ENCODE data around the gene PRRC1. TPM values are rescaled to one million over a fixed set of nuclear protein-coding genes. Genes with fewer than 3 reads are reported as not detected.

PRRC1 gene
- total RNA-seq, 1 donor from 2014 or later = 50.8 TPM

DNA sequence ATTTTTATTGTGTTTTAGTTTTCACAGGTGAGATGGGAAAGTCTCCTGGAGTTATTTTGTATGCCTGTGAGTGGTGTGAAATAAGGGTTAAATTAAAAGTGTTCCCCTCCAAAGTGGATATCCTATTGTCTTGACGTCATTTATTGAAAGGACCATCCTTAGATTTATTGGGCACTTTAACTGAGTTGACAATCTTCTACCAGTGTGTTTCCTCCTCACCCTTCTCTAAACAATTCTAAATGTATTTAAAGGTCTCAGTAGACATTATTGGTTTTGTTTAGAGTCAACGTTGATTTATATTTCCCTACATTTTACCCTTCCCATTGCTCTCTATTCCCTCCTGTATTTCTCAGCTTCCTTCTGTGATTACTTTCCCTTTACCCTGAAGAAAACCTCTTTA lies 40.8 kb downstream of the PRRC1 start:
- intact Hi-C loops (cut with DNase I) = no loop called here
- no peak for ATAC-seq
- TF ChIP-seq, protein P1, sequence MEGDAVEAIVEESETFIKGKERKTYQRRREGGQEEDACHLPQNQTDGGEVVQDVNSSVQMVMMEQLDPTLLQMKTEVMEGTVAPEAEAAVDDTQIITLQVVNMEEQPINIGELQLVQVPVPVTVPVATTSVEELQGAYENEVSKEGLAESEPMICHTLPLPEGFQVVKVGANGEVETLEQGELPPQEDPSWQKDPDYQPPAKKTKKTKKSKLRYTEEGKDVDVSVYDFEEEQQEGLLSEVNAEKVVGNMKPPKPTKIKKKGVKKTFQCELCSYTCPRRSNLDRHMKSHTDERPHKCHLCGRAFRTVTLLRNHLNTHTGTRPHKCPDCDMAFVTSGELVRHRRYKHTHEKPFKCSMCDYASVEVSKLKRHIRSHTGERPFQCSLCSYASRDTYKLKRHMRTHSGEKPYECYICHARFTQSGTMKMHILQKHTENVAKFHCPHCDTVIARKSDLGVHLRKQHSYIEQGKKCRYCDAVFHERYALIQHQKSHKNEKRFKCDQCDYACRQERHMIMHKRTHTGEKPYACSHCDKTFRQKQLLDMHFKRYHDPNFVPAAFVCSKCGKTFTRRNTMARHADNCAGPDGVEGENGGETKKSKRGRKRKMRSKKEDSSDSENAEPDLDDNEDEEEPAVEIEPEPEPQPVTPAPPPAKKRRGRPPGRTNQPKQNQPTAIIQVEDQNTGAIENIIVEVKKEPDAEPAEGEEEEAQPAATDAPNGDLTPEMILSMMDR (IDR thresholded peaks at IDR 0.05) = no peak
- no peaks in the 10 kb centered on the region for H3K27me3 ChIP-seq
- H3K36me3 ChIP-seq = peaks cover 14% of the 10 kb centered on the region
- peaks cover 4% of the 10 kb centered on the region for H3K4me1 ChIP-seq
- H3K27ac ChIP-seq = no peak overlapping the region
- DNase-seq = no peak
- H3K9me3 ChIP-seq = no peaks in the 10 kb centered on the region
- H3K4me3 ChIP-seq = no peak overlapping the region

DNA sequence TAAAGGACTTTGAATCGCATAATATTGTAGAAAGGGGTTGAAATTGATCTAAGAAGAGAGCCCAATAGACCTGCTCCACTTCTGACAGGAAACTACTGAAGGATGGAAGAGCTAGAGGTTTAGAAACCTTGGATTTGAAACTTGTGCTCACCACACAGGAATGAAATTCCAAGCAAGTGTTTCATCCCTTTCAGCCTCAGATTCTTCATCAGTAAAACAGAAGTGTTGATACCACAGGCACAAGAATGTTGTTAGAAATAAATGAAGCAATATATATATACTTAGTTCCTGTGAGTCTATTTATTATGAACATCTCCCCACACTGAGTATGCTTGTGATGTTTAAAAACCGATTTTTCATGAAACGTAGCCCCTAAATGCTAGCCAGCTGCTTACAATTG lies 43.8 kb downstream of the PRRC1 start:
- no peak overlapping the region for H3K27ac ChIP-seq
- H3K4me1 ChIP-seq = peaks cover 4% of the 10 kb centered on the region
- no peaks in the 10 kb centered on the region for H3K9me3 ChIP-seq
- H3K27me3 ChIP-seq = no peaks in the 10 kb centered on the region
- DNase-seq (no peak), ATAC-seq (no peak)
- no peak overlapping the region for H3K4me3 ChIP-seq
- no peaks in the 10 kb centered on the region for H3K36me3 ChIP-seq
- intact Hi-C loops (cut with DNase I) = no loop called here
- TF ChIP-seq, protein P1 (IDR thresholded peaks at IDR 0.05) = no peak

DNA sequence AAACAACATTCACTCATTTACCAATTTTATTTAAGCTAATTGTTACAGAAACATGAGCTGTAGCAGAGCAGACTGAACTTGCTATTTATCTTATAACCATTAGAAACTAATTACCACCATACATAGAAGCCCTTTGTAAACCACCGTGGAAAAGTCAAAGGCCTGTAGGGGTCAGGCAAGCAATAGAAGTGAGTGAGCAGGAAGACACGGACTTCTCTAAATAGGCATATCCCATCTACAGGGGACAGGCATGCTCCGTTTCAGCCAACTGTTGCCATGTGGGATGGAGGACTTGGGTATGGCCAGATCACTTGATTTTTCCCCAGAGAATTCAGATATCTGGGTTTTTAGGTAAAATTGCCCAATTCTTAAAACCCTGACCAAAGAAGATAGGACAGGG lies 44.8 kb downstream of the PRRC1 start:
- no peak overlapping the region for H3K27ac ChIP-seq
- no peak overlapping the region for H3K4me3 ChIP-seq
- H3K9me3 ChIP-seq = no peaks in the 10 kb centered on the region
- no peaks in the 10 kb centered on the region for H3K36me3 ChIP-seq
- H3K27me3 ChIP-seq = no peaks in the 10 kb centered on the region
- peaks cover 4% of the 10 kb centered on the region for H3K4me1 ChIP-seq
- TF ChIP-seq, protein P1 (IDR thresholded peaks at IDR 0.05) = peak; percentile 26
- DNase-seq (no peak), ATAC-seq (peak; percentile 60)
- intact Hi-C loops (cut with DNase I) = no loop called here

DNA sequence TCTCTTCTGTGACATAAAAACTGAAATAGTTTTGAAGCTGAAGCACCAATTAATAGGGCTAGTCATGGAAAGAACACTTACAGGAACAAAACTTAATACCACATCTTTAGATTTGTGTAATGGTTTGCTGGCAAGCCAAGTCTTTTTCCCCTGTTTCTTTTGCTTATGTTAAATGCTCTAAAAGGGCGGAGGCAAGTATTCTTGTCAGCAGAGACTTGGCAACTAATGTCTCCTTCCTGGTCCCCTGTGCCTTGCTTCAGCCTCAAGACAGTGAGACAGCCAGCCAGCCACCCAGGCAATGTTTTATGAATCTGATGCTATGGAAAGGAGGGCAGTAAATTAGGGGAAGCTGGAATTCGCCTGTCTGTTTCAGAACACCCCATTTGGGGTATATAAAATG lies 45.7 kb downstream of the PRRC1 start:
- H3K9me3 ChIP-seq = no peaks in the 10 kb centered on the region
- no peak overlapping the region for H3K27ac ChIP-seq
- H3K27me3 ChIP-seq = no peaks in the 10 kb centered on the region
- H3K4me3 ChIP-seq = no peak overlapping the region
- ATAC-seq (peak; percentile 27), DNase-seq (no peak)
- peaks cover 4% of the 10 kb centered on the region for H3K4me1 ChIP-seq
- TF ChIP-seq, protein P1 (IDR thresholded peaks at IDR 0.05) = no peak
- intact Hi-C loops (cut with DNase I) = no loop called here
- no peaks in the 10 kb centered on the region for H3K36me3 ChIP-seq

DNA sequence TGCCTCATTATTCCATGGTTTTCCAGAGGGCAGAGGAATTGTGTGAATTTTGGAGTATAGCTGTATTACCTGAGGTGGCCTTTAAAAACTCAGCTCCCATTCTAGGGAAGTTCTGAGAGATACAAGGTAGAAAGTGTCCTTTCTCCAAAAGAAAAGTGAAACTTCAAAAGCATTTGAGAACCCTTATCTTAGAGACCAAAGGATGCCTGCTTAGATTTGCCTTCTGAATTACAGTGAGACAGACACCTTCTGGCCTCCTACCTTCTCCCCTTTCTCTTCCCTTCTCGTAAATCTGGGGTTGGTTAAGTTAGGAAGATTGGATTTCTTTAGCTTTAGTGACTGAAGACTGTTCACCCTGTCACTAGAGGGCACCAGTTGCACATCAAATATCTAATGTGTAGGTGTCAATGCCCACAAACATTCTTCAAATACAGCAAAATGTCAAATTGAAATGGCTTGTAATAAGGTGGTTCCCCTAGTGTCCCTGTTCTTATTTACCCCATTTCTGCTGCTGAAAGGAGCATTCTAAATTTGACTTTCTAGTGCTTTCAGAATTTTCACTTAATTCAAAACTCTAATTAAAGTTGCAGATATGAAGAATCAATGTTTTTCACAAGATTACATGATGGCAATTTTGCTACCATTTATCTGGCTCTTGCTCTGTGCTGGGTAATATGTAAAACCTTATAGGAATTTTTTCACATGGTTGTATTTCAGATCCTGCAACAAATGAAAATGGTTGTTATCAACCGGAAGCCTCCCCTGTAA lies 46.7 kb downstream of the PRRC1 start:
- no peak overlapping the region for H3K27ac ChIP-seq
- no peaks in the 10 kb centered on the region for H3K36me3 ChIP-seq
- no peak for DNase-seq
- intact Hi-C loops (cut with DNase I) = no loop called here
- no peaks in the 10 kb centered on the region for H3K9me3 ChIP-seq
- no peak overlapping the region for H3K4me3 ChIP-seq
- TF ChIP-seq, protein P1 (IDR thresholded peaks at IDR 0.05) = peak; percentile 69
- H3K27me3 ChIP-seq = no peaks in the 10 kb centered on the region
- H3K4me1 ChIP-seq = peaks cover 4% of the 10 kb centered on the region
- peak; percentile 90 for ATAC-seq

Data from upper lobe of right lung (tissue), 1 donor.